Kidney glomerular epithelial cell (primary cell): ENCODE results near the gene GOLGA5.

Experiments used
- DNase-seq: peaks from one replicate; lab custom pipeline; 2025; lab: John Stamatoyannopoulos, UW

GOLGA5 gene

DNA sequence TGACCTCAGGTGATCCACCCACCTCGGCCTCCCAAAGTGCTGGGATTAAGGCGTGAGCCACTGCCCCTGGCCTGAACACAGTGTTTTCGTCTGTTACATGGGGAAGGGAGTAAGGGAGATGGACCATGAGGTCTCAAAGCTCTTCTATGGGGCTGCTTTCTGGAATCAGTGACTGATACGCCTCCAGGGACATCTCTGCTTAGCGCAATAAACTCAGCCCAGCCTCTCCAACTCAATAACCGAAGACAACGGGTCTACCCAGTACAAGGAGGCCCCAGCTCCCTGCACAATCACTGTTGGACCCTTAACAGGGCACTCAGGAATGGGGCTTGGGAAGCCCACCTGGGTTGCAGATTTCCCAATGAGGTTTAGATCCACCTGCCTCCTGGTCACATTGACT lies 86.2 kb downstream of the GOLGA5 start:
- DNase-seq = no peak

DNA sequence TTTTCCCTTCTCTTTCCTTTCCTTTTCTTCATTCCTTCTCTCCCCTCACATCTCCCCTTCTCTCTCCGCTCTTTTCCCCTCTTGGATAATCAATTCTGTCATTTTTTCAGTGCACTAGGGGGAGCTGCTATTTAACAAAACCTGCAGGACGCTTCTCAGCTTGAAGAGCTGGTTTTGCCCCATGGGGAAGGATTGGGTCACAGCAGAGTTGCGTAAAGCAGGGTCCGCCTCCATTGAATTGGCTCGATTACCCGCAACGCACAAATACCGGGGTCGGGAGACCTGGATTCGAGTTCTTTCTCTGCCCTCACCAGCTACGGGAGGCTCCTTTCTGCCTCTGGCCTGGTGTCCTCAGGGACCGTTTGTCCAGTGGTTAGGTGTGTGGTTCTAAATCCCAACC lies 86.7 kb downstream of the GOLGA5 start:
- DNase-seq = no peak

DNA sequence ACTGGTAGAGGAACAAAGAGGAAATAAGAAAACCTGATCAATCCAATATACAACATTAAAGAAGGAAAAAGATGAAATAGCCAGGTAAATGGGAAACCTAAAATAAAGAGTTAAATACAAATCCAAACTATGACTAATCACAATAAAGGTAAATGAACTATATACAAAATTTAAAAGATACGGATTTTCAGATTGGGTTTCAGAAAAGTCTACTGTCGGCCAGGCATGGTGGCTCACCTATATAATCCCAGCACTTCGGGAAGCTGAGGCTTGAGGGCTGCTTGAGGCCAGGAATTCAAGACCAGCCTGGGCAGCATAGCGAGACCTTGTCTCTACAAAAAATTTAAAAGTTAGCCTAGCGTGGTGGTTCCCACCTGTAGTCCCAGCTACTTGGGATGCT lies 89.0 kb downstream of the GOLGA5 start:
- DNase-seq = no peak

DNA sequence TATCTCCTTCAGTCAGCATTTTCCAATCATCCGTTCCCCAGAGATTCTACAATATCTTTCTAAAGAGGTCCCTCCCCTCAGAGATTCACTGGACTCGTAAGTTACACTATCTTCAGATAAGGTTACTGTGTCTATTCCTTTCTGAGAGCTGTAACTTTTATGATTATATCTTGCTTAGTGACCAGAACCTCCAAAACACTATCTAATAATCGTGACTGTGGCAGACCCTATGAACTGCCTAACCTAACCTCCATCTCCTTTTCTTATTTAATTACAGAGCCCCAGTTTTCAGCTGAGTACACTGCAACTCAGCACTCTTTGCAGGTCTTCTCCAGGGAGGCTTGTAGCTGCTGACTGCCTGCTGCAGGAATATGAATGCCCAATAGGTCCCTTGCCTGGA lies 90.3 kb downstream of the GOLGA5 start:
- DNase-seq = no peak

DNA sequence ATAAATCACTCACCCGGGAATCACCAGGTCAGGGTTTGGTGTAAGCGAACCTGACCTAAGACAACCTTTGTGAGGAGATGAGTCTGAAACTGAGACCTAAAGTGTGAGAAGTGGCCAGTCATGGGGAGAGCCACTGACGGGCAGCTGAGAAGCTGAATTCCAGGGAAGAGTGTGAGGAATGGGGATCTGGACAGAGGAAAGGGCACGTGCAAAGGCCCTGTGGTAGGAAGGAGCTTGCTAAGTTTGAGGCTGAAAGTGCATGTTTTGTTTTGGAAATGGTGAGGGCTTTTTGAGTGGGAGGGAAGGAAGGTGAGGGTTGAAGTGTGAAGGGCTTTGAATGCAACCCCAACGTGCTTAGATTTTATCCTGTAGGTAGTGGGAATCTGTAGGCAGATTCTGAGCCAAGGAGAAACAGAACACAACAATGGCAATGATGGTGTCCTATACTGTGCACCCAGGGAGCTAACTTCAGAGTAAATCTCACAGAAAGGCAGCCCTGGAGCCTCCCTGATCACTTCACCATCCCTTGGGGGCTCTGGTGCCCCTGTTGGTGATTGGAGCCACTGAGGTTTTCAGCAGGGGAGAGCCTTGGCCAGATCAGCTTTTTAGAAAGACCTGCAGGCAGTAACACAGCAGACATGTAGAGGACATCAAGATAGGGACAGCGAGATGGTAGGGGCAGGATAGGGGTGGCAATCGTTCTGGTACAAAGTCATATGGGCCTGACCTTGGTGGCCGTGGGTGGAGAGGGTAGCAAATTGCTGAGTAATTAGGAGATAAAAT lies 91.4 kb downstream of the GOLGA5 start:
- DNase-seq = no peak

DNA sequence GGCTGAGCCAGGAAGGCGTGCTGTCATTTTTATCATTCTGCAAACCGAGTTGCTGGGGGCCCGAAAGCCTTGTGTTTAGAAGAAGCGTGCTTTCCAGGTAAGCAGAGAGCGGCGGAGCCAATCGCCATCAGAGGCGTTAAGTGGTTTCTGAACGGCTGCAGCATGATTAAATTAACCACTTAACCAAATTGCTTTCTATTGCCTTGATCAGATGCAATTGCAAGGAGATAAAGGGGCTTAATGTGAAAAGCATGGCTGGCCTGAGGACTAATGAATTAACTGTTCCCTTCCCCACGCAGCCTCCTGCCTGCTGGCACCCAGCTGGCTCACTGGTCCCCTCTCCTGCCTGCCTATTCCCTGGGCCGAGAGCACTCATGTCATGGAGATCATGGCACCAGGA lies 92.2 kb downstream of the GOLGA5 start:
- DNase-seq = no peak

DNA sequence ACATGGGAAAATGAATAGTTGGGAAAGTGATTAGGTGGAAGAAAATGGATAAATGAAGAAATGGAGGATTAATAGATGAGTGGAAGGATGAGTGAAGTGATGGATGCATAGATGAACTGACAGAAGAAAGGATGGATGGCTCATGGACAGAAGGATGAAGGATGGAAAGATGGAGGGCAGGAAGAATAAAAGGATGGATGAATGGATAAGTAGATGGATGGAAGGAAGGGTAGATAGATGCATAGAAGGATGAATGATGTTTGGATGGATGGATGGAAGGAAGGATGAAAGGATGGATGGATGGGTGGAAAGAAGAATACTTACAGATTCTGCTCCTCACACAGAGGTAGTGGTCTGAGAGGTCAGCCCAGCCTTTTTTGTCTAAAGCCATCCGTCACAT lies 93.1 kb downstream of the GOLGA5 start:
- DNase-seq = no peak

DNA sequence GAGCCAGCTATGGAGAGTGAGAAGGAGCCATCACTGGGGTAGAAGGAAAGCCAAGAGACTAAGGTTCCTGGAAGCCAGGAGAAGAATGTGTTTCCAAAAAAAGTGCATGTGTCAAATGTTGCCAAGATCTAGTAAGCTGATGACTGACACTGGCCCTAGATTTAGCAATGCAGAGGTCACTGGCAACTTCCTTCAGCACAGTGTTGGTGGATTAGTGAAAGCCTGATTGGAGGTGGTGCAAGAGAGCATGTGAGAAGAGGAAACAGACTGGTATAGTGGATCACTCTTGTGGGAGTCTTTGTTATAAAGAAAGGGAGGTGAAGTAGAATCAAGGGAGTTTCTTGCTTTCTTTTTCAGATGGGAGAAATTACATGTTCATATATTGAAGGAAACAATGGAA lies 94.8 kb downstream of the GOLGA5 start:
- no peak for DNase-seq
